DND-41 (cell line): ENCODE measurements around the gene SNRPN.
"Not testable (repeated sequence)": the region's sequence is repeated elsewhere in the genome, so short reads cannot be mapped to it uniquely, and the experiment has no call there.

Experiments
- ATAC-seq: fragments of 200-7000 bp; cut with Tn5 transposase; 3 replicates; pipeline ENCODE4 v1.9.1; 2021; ENCODE audit warnings: low read depth; ENCODE audit not compliant: insufficient read depth
- DNase-seq: peaks from one replicate; pipeline ENCODE4 v3.0.0-alpha.2; 2020
- H2AFZ ChIP-seq: 2 replicates; pipeline ENCODE4 v1.6.0; 2012; ENCODE audit warnings: low read depth, low read length
- H3K27ac ChIP-seq: 2 replicates; pipeline ENCODE4 v1.5.1; 2012; ENCODE audit warnings: low read length, inconsistent platforms
- H3K27me3 ChIP-seq: fragments of 200-600 bp; sonication (generic); 2 replicates; pipeline ENCODE4 v1.6.0; 2012; ENCODE audit warnings: low read length, mild to moderate bottlenecking, inconsistent platforms; ENCODE audit not compliant: insufficient read depth, poor library complexity
- H3K36me3 ChIP-seq: 2 replicates; pipeline ENCODE4 v1.5.1; 2012; ENCODE audit warnings: low read length, inconsistent platforms; ENCODE audit not compliant: insufficient read depth
- H3K4me1 ChIP-seq: 2 replicates; pipeline ENCODE4 v1.5.1; 2012; ENCODE audit warnings: mild to moderate bottlenecking, low read length; ENCODE audit not compliant: insufficient read depth
- H3K4me2 ChIP-seq: 2 replicates; pipeline ENCODE4 v1.6.0; 2012; ENCODE audit warnings: mild to moderate bottlenecking, moderate library complexity, low read length, inconsistent platforms; ENCODE audit not compliant: insufficient read depth
- H3K4me3 ChIP-seq, 2 experiments: fragments of 200-600 bp in 1 of 2; shearing (Covaris generic) in 1 of 2; 2 replicates each; pipeline ENCODE4 v1.5.1; 2012 to 2016; ENCODE audit warnings: inconsistent platforms in 2 of 2, low read length in 2 of 2, mild to moderate bottlenecking in 2 of 2, low read depth in 1 of 2, moderate library complexity in 1 of 2
- H3K79me2 ChIP-seq: 2 replicates; pipeline ENCODE4 v1.6.0; 2012; ENCODE audit warnings: low read length, inconsistent platforms; ENCODE audit not compliant: insufficient read depth
- H3K9ac ChIP-seq: 2 replicates; pipeline ENCODE4 v1.6.0; 2012; ENCODE audit warnings: low read depth, mild to moderate bottlenecking, inconsistent platforms, low read length, moderate library complexity
- H3K9me3 ChIP-seq: 2 replicates; pipeline ENCODE4 v1.5.1; 2012; ENCODE audit warnings: low read length, moderate library complexity, mild to moderate bottlenecking, inconsistent platforms; ENCODE audit not compliant: insufficient read depth, severe bottlenecking
- H4K20me1 ChIP-seq: 2 replicates; pipeline ENCODE4 v1.6.0; 2012; ENCODE audit warnings: low read length; ENCODE audit not compliant: insufficient read depth
- CTCF ChIP-seq: IDR thresholded peaks from 2 replicates; pipeline ENCODE4 v1.5.1; 2012; ENCODE audit warnings: borderline replicate concordance, low read length, moderate library complexity, mild to moderate bottlenecking; ENCODE audit not compliant: poor library complexity, severe bottlenecking; ENCODE audit errors: extremely low read depth
- EZH2 ChIP-seq: IDR thresholded peaks from 3 replicates; pipeline ENCODE4 v1.6.1; 2012; ENCODE audit warnings: borderline replicate concordance, low read depth, mild to moderate bottlenecking, moderate library complexity, low read length, inconsistent platforms; ENCODE audit not compliant: severe bottlenecking

The SNRPN gene

GRCh38 chr15:24971772-24972171 lies 17.0 kb downstream of the SNRPN start:
- no peak for ATAC-seq
- H3K79me2 ChIP-seq = no peaks in the 10 kb centered on the region

DNA sequence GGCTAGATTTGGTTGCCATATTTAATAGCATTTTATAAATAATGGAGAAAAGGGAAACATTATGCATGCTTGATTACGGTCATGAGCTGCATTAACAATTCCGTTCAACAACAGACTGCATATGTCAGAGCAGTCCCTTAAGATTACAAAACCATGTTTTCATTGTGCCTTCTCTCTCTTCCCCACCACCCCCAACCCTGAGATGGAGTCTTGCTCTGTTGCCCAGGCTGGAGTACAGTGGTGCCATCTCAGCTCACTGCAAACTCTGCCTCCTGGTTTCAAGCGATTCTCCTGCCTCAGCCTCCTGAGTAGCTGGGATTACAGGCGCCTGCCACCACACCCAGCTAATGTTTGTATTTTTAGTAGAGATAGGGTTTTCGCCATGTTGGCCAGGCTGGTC lies 17.9 kb downstream of the SNRPN start:
- H3K4me1 ChIP-seq, H3K9me3 ChIP-seq, ATAC-seq, H3K27me3 ChIP-seq, H3K79me2 ChIP-seq, H3K4me2 ChIP-seq, DNase-seq, H3K27ac ChIP-seq, H3K4me3 ChIP-seq, H3K9ac ChIP-seq, H2AFZ ChIP-seq, H4K20me1 ChIP-seq: not testable (repeated sequence)
- H3K36me3 ChIP-seq = peaks cover 65% of the 10 kb centered on the region

More at GRCh38 chr15:24971772-24972171, 17.0 kb downstream of the SNRPN start:
- no peaks in the 10 kb centered on the region for H3K9me3 ChIP-seq
- DNase-seq = no peak
- H3K4me1 ChIP-seq = no peaks in the 10 kb centered on the region
- no peak overlapping the region for H3K4me3 ChIP-seq
- no peak overlapping the region for H3K9ac ChIP-seq
- H3K27ac ChIP-seq = no peak overlapping the region
- no peaks in the 10 kb centered on the region for H3K27me3 ChIP-seq
- H2AFZ ChIP-seq = no peak overlapping the region
- H3K36me3 ChIP-seq = peaks cover 63% of the 10 kb centered on the region
- TF ChIP-seq EZH2 (no peak), CTCF (no peak)
- no peak overlapping the region for H3K4me2 ChIP-seq
- no peaks in the 10 kb centered on the region for H4K20me1 ChIP-seq

DNA sequence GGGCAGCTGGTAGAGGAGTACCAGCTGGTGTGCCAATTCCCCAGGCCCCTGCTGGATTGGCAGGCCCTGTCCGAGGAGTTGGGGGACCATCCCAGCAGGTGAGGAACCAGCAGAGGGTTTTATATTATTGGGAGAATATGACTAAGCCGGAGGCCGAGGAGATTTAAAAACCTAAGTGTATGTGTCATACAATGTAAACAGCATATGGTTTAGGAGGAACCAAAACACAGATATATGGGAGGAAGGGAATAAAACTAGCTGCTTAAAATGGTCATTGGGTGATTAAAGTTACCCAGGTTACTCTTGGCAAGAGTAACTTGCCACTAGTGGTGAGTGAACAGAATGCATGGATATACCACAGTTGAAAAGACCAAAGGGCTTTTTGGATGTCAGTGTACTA lies 22.1 kb downstream of the SNRPN start:
- H3K4me2 ChIP-seq = no peak overlapping the region
- H3K36me3 ChIP-seq = peaks cover 79% of the 10 kb centered on the region
- no peak overlapping the region for H2AFZ ChIP-seq
- no peak overlapping the region for H3K27ac ChIP-seq
- H3K9me3 ChIP-seq = no peaks in the 10 kb centered on the region
- H3K4me3 ChIP-seq = no peak overlapping the region
- no peaks in the 10 kb centered on the region for H3K79me2 ChIP-seq
- DNase-seq (no peak), ATAC-seq (no peak)
- H4K20me1 ChIP-seq = no peaks in the 10 kb centered on the region
- TF ChIP-seq EZH2 = no peak
- no peak for TF ChIP-seq CTCF
- no peaks in the 10 kb centered on the region for H3K27me3 ChIP-seq
- no peak overlapping the region for H3K9ac ChIP-seq
- H3K4me1 ChIP-seq = no peaks in the 10 kb centered on the region

- Histone ChIP-seq H3K9me3 (no peaks in the 10 kb centered on the region), H3K36me3 (peaks cover 86% of the 10 kb centered on the region), H3K27me3 (no peaks in the 10 kb centered on the region), H3K27ac (no peak overlapping the region), H3K4me1 (no peaks in the 10 kb centered on the region), H4K20me1 (no peaks in the 10 kb centered on the region), H3K79me2 (no peaks in the 10 kb centered on the region), H3K4me2 (no peak overlapping the region), H3K4me3 (no peak overlapping the region), H2AFZ (no peak overlapping the region), H3K9ac (no peak overlapping the region)
- ATAC-seq (no peak), DNase-seq (no peak)
- TF ChIP-seq EZH2 (no peak), CTCF (no peak)
These were observed 22.9 kb downstream of the SNRPN start for GRCh38 chr15:24977686-24978085.
